Karpas-422 (cell line): Measurements from ENCODE around the gene C15orf39. TPM values are rescaled to one million over a fixed set of nuclear protein-coding genes. Genes with fewer than 3 reads are reported as not detected.

Experiments used
- DNase-seq: peaks from one replicate; pipeline ENCODE4 v3.0.0-alpha.2; 2015
- H2AFZ ChIP-seq: fragments of 200-600 bp; sonication (generic); 2 replicates; pipeline ENCODE4 v1.6.1; 2014; ENCODE audit warnings: antibody characterized with exemption, low read length, mixed read lengths
- H3K27ac ChIP-seq: fragments of 200-600 bp; sonication (generic); 2 replicates; pipeline ENCODE4 v1.5.1; 2014; ENCODE audit warnings: mild to moderate bottlenecking, low read length, moderate library complexity
- H3K27me3 ChIP-seq: fragments of 200-600 bp; sonication (generic); 2 replicates; pipeline ENCODE4 v1.6.1; 2014; ENCODE audit warnings: low read length, mixed read lengths
- H3K36me3 ChIP-seq: fragments of 200-600 bp; sonication (generic); 2 replicates; pipeline ENCODE4 v1.6.1; 2014; ENCODE audit warnings: low read length, mixed read lengths; ENCODE audit not compliant: insufficient read depth
- H3K4me1 ChIP-seq: fragments of 200-600 bp; sonication (generic); 2 replicates; pipeline ENCODE4 v1.6.1; 2014; ENCODE audit warnings: mild to moderate bottlenecking, low read length, mixed read lengths
- H3K4me2 ChIP-seq: fragments of 200-600 bp; sonication (generic); 2 replicates; pipeline ENCODE4 v1.6.1; 2014; ENCODE audit warnings: low read length, low read depth, mild to moderate bottlenecking; ENCODE audit not compliant: poor library complexity, severe bottlenecking
- H3K4me3 ChIP-seq: fragments of 200-600 bp; sonication (generic); 2 replicates; pipeline ENCODE4 v1.5.1; 2014; ENCODE audit warnings: mild to moderate bottlenecking, antibody characterized with exemption, low read length, mixed read lengths
- H3K79me2 ChIP-seq: fragments of 200-600 bp; sonication (generic); 2 replicates; pipeline ENCODE4 v1.6.1; 2014; ENCODE audit warnings: mild to moderate bottlenecking, low read length, mixed read lengths
- H3K9ac ChIP-seq: fragments of 200-600 bp; sonication (generic); 2 replicates; pipeline ENCODE4 v1.6.0; 2014; ENCODE audit warnings: low read length
- H3K9me2 ChIP-seq: fragments of 200-600 bp; sonication (generic), shearing (Covaris generic); replicated peaks from 2 replicates; pipeline ENCODE4 v1.6.0; 2014; ENCODE audit warnings: mild to moderate bottlenecking, low read length, moderate library complexity; ENCODE audit not compliant: insufficient read depth
- H3K9me3 ChIP-seq: fragments of 300-700, 200-600 bp; sonication (generic); 2 replicates; pipeline ENCODE4 v1.6.1; 2014; ENCODE audit warnings: low read length, mixed read lengths
- H4K20me1 ChIP-seq: fragments of 200-600 bp; sonication (generic); 2 replicates; pipeline ENCODE4 v1.6.1; 2014; ENCODE audit warnings: mild to moderate bottlenecking, antibody characterized with exemption, low read length, low read depth; ENCODE audit not compliant: insufficient read depth
- total RNA-seq: library from RNA; depleted of rRNA; stranded (reverse); fragments of >200 nt; shearing (Covaris generic); gene quantifications from 2 replicates; pipeline ENCODE4 v1.2.3, GENCODE V29; 2014; ENCODE audit warnings: low replicate concordance

Gene C15orf39
- total RNA-seq, 1 experiment from 2014 or later, result 11.3 TPM

GRCh38 chr15:75178171-75178937 is 23.3 kb upstream of the C15orf39 start:
- Histone ChIP-seq H3K9me2 (no peaks in the 10 kb centered on the region), H3K4me3 (no peak overlapping the region), H3K79me2 (no peaks in the 10 kb centered on the region), H3K4me2 (no peak overlapping the region), H3K27ac (no peak overlapping the region), H3K4me1 (no peaks in the 10 kb centered on the region), H3K27me3 (no peaks in the 10 kb centered on the region), H4K20me1 (no peaks in the 10 kb centered on the region), H2AFZ (no peak overlapping the region), H3K9me3 (no peaks in the 10 kb centered on the region), H3K36me3 (no peaks in the 10 kb centered on the region), H3K9ac (no peak overlapping the region)
- DNase-seq, result no peak

- Histone ChIP-seq H3K79me2 (no peaks in the 10 kb centered on the region), H3K4me1 (no peaks in the 10 kb centered on the region), H3K4me2 (no peak overlapping the region), H3K36me3 (no peaks in the 10 kb centered on the region), H3K9ac (no peak overlapping the region), H2AFZ (no peak overlapping the region), H3K27me3 (no peaks in the 10 kb centered on the region), H3K9me2 (no peaks in the 10 kb centered on the region), H3K4me3 (no peak overlapping the region), H4K20me1 (no peaks in the 10 kb centered on the region), H3K9me3 (no peaks in the 10 kb centered on the region), H3K27ac (no peak overlapping the region)
- no peak for DNase-seq
These were observed 22.5 kb upstream of the C15orf39 start for GRCh38 chr15:75178938-75179745.

DNA sequence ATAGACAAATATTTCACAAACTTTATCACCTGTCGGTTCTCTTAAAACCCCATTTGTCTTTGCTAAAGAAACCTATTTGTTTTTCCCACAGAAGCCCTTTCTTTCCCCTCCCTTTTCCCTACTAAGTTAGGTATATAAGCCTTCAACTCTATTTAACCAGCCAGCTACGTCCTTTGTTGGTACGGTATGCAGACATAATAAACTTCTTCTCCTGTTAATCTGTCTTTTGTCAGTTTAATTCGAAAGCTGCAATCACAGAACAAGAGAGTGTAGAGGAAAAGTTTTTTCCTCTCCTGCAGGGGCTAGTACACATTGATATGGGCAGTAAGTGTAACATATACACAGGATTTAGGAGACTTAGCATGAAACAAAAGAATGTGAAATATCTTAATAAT is 21.9 kb upstream of the C15orf39 start:
- no peaks in the 10 kb centered on the region for H3K79me2 ChIP-seq
- H3K27ac ChIP-seq, result no peak overlapping the region
- no peak overlapping the region for H3K4me2 ChIP-seq
- no peak for DNase-seq
- no peak overlapping the region for H3K4me3 ChIP-seq
- H3K9me2 ChIP-seq, result no peaks in the 10 kb centered on the region
- no peak overlapping the region for H2AFZ ChIP-seq
- H3K36me3 ChIP-seq, result no peaks in the 10 kb centered on the region
- no peaks in the 10 kb centered on the region for H3K4me1 ChIP-seq
- H3K9ac ChIP-seq, result no peak overlapping the region
- H3K27me3 ChIP-seq, result no peaks in the 10 kb centered on the region
- no peaks in the 10 kb centered on the region for H3K9me3 ChIP-seq
- H4K20me1 ChIP-seq, result no peaks in the 10 kb centered on the region

- H3K4me3 ChIP-seq, result no peak overlapping the region
- H3K9ac ChIP-seq, result no peak overlapping the region
- no peaks in the 10 kb centered on the region for H3K27me3 ChIP-seq
- no peaks in the 10 kb centered on the region for H3K36me3 ChIP-seq
- H3K9me3 ChIP-seq, result no peaks in the 10 kb centered on the region
- no peaks in the 10 kb centered on the region for H3K9me2 ChIP-seq
- DNase-seq, result no peak
- no peaks in the 10 kb centered on the region for H4K20me1 ChIP-seq
- no peak overlapping the region for H2AFZ ChIP-seq
- H3K79me2 ChIP-seq, result no peaks in the 10 kb centered on the region
- no peak overlapping the region for H3K27ac ChIP-seq
- H3K4me2 ChIP-seq, result no peak overlapping the region
- no peaks in the 10 kb centered on the region for H3K4me1 ChIP-seq
These were observed 19.9 kb upstream of the C15orf39 start for GRCh38 chr15:75181780-75182179.

DNA sequence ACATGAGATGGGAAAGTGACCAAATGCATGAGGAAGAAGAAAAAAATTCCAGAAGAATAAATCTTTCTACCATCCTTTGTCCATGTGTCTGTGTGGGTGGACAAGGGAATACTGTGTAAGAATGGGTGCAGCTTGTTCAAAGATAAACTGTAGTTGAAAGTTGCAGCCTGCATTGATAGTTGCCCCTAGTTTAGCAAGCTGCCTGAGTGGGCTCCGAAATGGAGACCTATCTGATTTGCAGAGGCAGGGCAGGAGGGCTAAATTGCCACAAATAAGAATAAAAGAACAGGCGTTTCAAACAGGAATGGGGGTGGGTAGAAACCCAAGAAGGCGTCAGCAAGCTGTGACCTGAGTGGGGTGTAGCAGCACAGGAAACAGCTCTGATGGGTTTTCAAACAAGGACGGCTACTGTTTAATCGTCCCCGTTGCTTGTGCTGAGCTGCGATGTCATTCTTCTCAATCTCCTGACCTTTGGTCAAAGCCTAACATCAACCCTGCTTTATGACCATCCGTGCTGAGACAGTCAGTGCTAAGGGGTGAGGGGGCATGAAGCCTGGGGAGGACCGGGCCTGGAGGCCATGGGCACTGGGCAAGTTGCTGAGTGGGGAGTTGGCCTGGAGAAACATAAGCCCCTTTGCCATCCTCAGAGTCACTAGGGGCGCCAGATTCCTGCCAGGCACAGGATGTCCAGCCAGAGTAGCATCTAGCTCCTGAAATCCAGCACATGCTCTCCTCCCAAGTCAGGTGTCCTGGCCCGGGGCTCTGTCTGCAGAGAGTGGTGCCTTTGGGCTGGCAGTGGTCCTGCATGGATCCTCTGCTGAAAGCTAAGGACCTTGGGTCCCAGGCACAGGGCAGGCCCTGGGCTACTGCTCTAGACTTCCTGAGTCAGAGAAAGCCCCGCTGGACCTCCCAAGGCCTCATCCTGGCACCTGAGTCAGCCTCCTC is 19.2 kb upstream of the C15orf39 start:
- Histone ChIP-seq H3K4me3 (no peak overlapping the region), H2AFZ (no peak overlapping the region), H3K9me3 (no peaks in the 10 kb centered on the region), H4K20me1 (no peaks in the 10 kb centered on the region), H3K9me2 (no peaks in the 10 kb centered on the region), H3K4me2 (no peak overlapping the region), H3K9ac (no peak overlapping the region), H3K27ac (no peak overlapping the region), H3K79me2 (no peaks in the 10 kb centered on the region), H3K4me1 (no peaks in the 10 kb centered on the region), H3K36me3 (no peaks in the 10 kb centered on the region), H3K27me3 (no peaks in the 10 kb centered on the region)
- DNase-seq, result no peak

DNA sequence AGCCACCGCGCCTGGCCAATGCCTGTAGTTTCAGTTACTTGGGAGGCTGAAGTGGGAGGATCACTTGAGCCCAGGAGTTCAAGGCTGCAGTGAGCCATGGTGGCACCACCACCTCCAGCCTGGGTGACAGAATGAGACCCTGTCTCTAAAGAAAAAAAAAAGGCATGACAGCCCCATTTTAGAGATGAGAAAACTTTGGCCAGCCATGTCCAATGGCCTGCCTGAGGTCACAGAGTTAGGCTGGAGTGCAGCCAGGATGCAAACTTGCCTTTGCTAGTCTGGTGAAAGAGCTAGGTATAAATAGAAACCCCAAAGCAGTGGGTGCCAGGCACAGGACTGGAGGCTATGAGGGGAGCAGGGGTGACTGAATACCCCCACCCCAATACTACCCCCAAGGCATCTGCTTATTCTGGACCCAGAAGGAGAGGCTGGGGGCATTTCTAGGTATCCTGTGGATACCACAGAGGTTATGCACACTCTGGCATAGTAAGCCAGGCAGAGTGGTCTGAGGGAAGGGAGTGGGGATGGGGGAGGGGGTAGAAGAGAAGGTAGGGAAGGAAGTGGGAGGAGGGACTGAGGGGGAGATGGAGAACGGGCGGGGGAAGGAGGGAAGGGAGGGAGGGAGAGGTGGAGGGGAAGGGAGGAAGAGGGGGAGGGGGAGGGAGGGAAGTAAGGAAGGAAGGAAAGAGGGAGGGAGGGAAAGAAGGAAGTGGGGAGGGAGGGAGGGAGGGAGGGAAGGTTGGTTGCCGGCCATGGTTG is 16.2 kb upstream of the C15orf39 start:
- no peaks in the 10 kb centered on the region for H3K9me3 ChIP-seq
- no peak overlapping the region for H2AFZ ChIP-seq
- H3K9ac ChIP-seq, result no peak overlapping the region

GRCh38 chr15:75186044-75186443 is 15.6 kb upstream of the C15orf39 start:
- no peaks in the 10 kb centered on the region; the same call in 1 of the 2 replicates for H3K27me3 ChIP-seq
- no peak overlapping the region for H3K27ac ChIP-seq

More for the DNA sequence above, 16.2 kb upstream of the C15orf39 start:
- Histone ChIP-seq H3K79me2 (no peaks in the 10 kb centered on the region), H3K4me3 (no peak overlapping the region), H3K4me2 (no peak overlapping the region), H4K20me1 (no peaks in the 10 kb centered on the region), H3K27ac (no peak overlapping the region), H3K27me3 (no peaks in the 10 kb centered on the region), H3K9me2 (no peaks in the 10 kb centered on the region), H3K4me1 (no peaks in the 10 kb centered on the region), H3K36me3 (no peaks in the 10 kb centered on the region)
- DNase-seq, result no peak

More at GRCh38 chr15:75186044-75186443, 15.6 kb upstream of the C15orf39 start:
- Histone ChIP-seq H4K20me1 (no peaks in the 10 kb centered on the region), H3K9me3 (no peaks in the 10 kb centered on the region), H3K4me1 (no peaks in the 10 kb centered on the region), H2AFZ (no peak overlapping the region), H3K36me3 (no peaks in the 10 kb centered on the region), H3K4me3 (no peak overlapping the region), H3K79me2 (no peaks in the 10 kb centered on the region), H3K9ac (no peak overlapping the region), H3K4me2 (no peak overlapping the region), H3K9me2 (no peaks in the 10 kb centered on the region)
- no peak for DNase-seq
